ENCODE measurements around the gene SDF4.

GRCh38 chr1:1173061-1173792 is 58.6 kb downstream of the SDF4 start:
- TF ChIP-seq CTCF (conservative IDR thresholded peaks at IDR 0.05 in 1 of 2, IDR thresholded peaks at IDR 0.05 in 1 of 2; ENCODE audit: low read depth in 1 of 2, low read length in 2 of 2): no peak
- TF ChIP-seq EZH2 (IDR thresholded peaks at IDR 0.05; ENCODE audit: low read length, missing control alignments): peak; percentile 76

Data from fibroblast of lung (primary cell).